CD8-positive, alpha-beta memory T cell (primary cell): Measurements from ENCODE around the gene ECT2L. TPM values are rescaled to one million over a fixed set of nuclear protein-coding genes. Genes with fewer than 3 reads are reported as not detected.

Experiments
- CTCF ChIA-PET: fragments of 350-600 bp; sonication (Branson Sonifier 250); formaldehyde crosslinking; loops from one replicate; lab custom pipeline; 2021; ENCODE audit warnings: antibody characterized with exemption; lab: Charles Lee
- POLR2A ChIA-PET: fragments of 350-600 bp; sonication (Branson Sonifier 250); formaldehyde crosslinking; loops from one replicate; lab custom pipeline; 2021; ENCODE audit warnings: antibody characterized with exemption; lab: Charles Lee
- DNase-seq, 5 donors: peaks; one replicate each; pipeline versions ENCODE4 v3.0.0 to v3.0.0-alpha.2; 2020 to 2022; ENCODE audit warnings: mixed read lengths in 1 of 5
- H3K27ac ChIP-seq: one replicate; pipeline ENCODE4 v1.7.0; 2013; ENCODE audit warnings: low read depth, mild to moderate bottlenecking, low read length, moderate library complexity
- H3K27me3 ChIP-seq: 2 replicates; pipeline ENCODE4 v1.7.0; 2013; ENCODE audit warnings: low read length, mild to moderate bottlenecking; ENCODE audit not compliant: insufficient read depth, poor library complexity, severe bottlenecking
- H3K36me3 ChIP-seq: 2 replicates; pipeline ENCODE4 v1.7.0; 2013; ENCODE audit warnings: mild to moderate bottlenecking, low read length, moderate library complexity; ENCODE audit not compliant: insufficient read depth
- H3K4me1 ChIP-seq: 2 replicates; pipeline ENCODE4 v1.7.0; 2013; ENCODE audit warnings: mild to moderate bottlenecking, low read length, moderate library complexity; ENCODE audit not compliant: insufficient read depth
- H3K4me3 ChIP-seq: 2 replicates; pipeline ENCODE4 v1.7.0; 2013; ENCODE audit warnings: mild to moderate bottlenecking, low read length
- H3K9me3 ChIP-seq: 2 replicates; pipeline ENCODE4 v1.7.0; 2013; ENCODE audit warnings: mild to moderate bottlenecking, low read length
- H3K27ac Mint-ChIP-seq, 8 donors: one replicate each; pipeline ENCODE4 v1.8.0; 2020 to 2021; ENCODE audit warnings: mixed read lengths in 8 of 8, mild to moderate bottlenecking in 6 of 8, inconsistent platforms in 3 of 8, moderate library complexity in 3 of 8
- H3K27me3 Mint-ChIP-seq, 2 donors: one replicate each; pipeline ENCODE4 v1.8.0; 2020 to 2021; ENCODE audit warnings: mixed read lengths in 2 of 2, mild to moderate bottlenecking in 1 of 2, moderate library complexity in 1 of 2
- H3K36me3 Mint-ChIP-seq, 3 donors: one replicate each; pipeline ENCODE4 v1.8.0; 2020 to 2021; ENCODE audit warnings: mixed read lengths in 3 of 3, inconsistent platforms in 1 of 3, mild to moderate bottlenecking in 1 of 3
- H3K4me1 Mint-ChIP-seq, 3 donors: one replicate each; pipeline ENCODE4 v1.8.0; 2020 to 2021; ENCODE audit warnings: mixed read lengths in 3 of 3, inconsistent platforms in 1 of 3, mild to moderate bottlenecking in 1 of 3
- H3K4me3 Mint-ChIP-seq, 7 donors: one replicate each; pipeline ENCODE4 v1.8.0; 2020 to 2021; ENCODE audit warnings: mixed read lengths in 7 of 7, mild to moderate bottlenecking in 6 of 7, moderate library complexity in 4 of 7, inconsistent platforms in 2 of 7
- H3K9me3 Mint-ChIP-seq, 5 donors: one replicate each; pipeline ENCODE4 v1.8.0; 2020 to 2022; ENCODE audit warnings: mixed read lengths in 5 of 5, mild to moderate bottlenecking in 3 of 5, moderate library complexity in 2 of 5, inconsistent platforms in 1 of 5
- polyA plus RNA-seq: library from polyadenylated mRNA; unstranded; fragments of 300-500 nt; fragmentation: Illumina TruSeq; gene quantifications from one replicate; pipeline ENCODE4 v1.2.3, GENCODE V29; 2021
- total RNA-seq, 2 experiments: library from RNA; stranded (reverse); gene quantifications; one replicate each; pipeline ENCODE4 v1.2.3, GENCODE V29; 2021

Gene ECT2L
- total and polyA plus RNA-seq, 3 experiments from 2014 or later = 0.09 TPM; not detected in 2

DNA sequence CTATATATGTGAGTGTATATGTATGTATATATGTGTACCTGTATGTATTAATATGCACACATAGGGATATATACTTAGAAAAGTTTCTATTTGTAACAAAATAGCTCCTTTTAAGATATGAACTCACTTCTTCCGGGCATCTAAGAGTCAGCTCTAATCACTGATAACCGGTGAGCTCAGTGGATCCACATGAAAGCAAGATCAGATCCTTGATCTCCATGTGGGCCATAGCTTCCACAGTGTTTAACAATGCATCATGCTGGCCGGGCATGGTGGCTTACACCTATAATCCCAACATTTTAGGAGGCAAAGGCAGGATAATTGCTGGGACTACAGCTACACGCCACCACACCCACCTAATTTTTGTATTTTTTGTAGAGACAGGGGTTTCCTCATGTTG is 52.6 kb downstream of the ECT2L start:
- Mint-ChIP-seq H3K36me3 (no peaks in the 10 kb centered on the region), H3K27ac (no peak overlapping the region), H3K4me1 (no peaks in the 10 kb centered on the region), H3K4me3 (no peak overlapping the region), H3K9me3 (no peaks in the 10 kb centered on the region), H3K27me3 (peaks cover 2 to 8% of the 10 kb centered on the region in 2 donors)
- Histone ChIP-seq H3K27me3 (no peaks in the 10 kb centered on the region), H3K4me1 (no peaks in the 10 kb centered on the region), H3K4me3 (no peak overlapping the region), H3K9me3 (no peaks in the 10 kb centered on the region), H3K36me3 (no peaks in the 10 kb centered on the region), H3K27ac (no peak overlapping the region)
- no peak for DNase-seq
- CTCF ChIA-PET = no interaction called here
- POLR2A ChIA-PET = no interaction called here

DNA sequence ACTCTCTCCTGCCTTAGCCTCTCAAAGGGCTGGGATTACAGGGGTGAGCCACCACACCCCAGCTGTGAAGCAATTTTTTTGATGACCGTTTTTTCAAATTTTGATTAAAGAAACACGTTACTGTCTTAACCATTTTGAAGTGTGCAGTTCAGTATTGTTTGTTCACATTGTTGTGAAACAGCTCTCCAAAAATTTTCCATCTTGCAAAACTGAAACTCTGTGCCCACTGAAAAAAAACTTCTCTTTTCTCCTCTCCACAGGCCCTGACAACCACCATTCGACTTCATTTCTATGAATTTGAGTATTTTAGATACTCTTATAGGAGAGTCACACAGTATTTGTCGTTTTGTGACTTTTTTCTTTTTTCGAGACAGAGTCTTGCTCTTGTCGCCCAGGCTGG is 53.9 kb downstream of the ECT2L start:
- no peak overlapping the region for H3K27ac Mint-ChIP-seq
- H3K27me3 Mint-ChIP-seq = peaks cover 2 to 11% of the 10 kb centered on the region in 2 donors
- no peaks in the 10 kb centered on the region for H3K36me3 ChIP-seq
- H3K27ac ChIP-seq = no peak overlapping the region
- DNase-seq = no peak
- no peak overlapping the region for H3K4me3 Mint-ChIP-seq
- H3K27me3 ChIP-seq = no peaks in the 10 kb centered on the region
- no peaks in the 10 kb centered on the region for H3K4me1 Mint-ChIP-seq
- H3K9me3 ChIP-seq = no peaks in the 10 kb centered on the region
- H3K36me3 Mint-ChIP-seq = no peaks in the 10 kb centered on the region
- no peaks in the 10 kb centered on the region for H3K9me3 Mint-ChIP-seq
- POLR2A ChIA-PET = no interaction called here
- CTCF ChIA-PET = no interaction called here
- no peaks in the 10 kb centered on the region for H3K4me1 ChIP-seq
- no peak overlapping the region for H3K4me3 ChIP-seq

DNA sequence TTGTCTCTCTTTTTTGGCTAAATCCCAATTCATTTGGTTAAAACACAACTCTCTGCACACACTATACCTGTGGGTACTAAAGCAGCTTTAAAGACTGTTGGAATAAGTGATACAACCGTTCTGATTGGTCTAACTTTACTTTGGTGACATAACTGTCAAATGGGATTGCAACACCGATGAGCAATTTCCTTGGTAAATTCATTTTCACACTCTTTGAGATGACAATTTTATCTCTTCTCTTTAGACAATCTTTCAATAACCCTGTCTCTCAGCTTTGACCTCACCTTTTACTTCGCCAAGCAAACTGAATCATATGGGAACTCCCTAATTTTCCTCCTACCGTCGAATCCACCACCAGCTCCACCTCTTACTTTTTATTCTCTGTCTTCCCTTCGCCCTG is 60.8 kb downstream of the ECT2L start:
- Histone ChIP-seq H3K4me3 (no peak overlapping the region), H3K9me3 (no peaks in the 10 kb centered on the region), H3K27ac (no peak overlapping the region), H3K4me1 (no peaks in the 10 kb centered on the region), H3K27me3 (no peaks in the 10 kb centered on the region), H3K36me3 (no peaks in the 10 kb centered on the region)
- ChIA-PET POLR2A (no interaction called here), CTCF (no interaction called here)
- no peak overlapping the region for H3K4me3 Mint-ChIP-seq
- DNase-seq = no peak
- no peak overlapping the region for H3K27ac Mint-ChIP-seq
- H3K36me3 Mint-ChIP-seq = peaks cover 0 to 5% (median 0%) of the 10 kb centered on the region in 3 donors
- peaks cover 7 to 31% of the 10 kb centered on the region in 2 donors for H3K27me3 Mint-ChIP-seq
- no peaks in the 10 kb centered on the region for H3K4me1 Mint-ChIP-seq
- no peaks in the 10 kb centered on the region for H3K9me3 Mint-ChIP-seq

DNA sequence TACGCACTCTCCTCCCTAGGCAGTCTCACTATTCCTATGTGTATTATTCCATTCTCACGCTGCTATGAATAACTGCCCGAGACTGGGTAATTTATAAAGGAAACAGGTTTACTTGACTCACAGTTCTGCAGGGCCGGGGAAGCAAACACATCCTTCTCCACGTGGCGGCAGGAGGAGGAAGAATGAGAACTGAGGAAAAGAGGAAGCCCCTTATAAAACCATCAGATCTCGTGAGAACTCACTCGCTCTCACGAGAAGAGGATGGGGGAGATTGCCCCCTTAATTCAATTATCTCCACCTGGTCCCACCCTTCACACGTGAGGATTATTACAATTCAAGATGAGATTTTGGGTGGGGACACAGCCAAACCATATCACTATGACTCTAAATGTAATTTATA is 61.9 kb downstream of the ECT2L start:
- Histone ChIP-seq H3K36me3 (no peaks in the 10 kb centered on the region), H3K27me3 (no peaks in the 10 kb centered on the region), H3K27ac (no peak overlapping the region), H3K4me1 (no peaks in the 10 kb centered on the region), H3K9me3 (no peaks in the 10 kb centered on the region), H3K4me3 (no peak overlapping the region)
- Mint-ChIP-seq H3K27ac (no peak overlapping the region), H3K9me3 (no peaks in the 10 kb centered on the region), H3K4me1 (no peaks in the 10 kb centered on the region), H3K36me3 (peaks cover 0 to 5% (median 0%) of the 10 kb centered on the region in 3 donors), H3K27me3 (peaks cover 7 to 31% of the 10 kb centered on the region in 2 donors), H3K4me3 (no peak overlapping the region)
- CTCF ChIA-PET = no interaction called here
- POLR2A ChIA-PET = no interaction called here
- DNase-seq = no peak

DNA sequence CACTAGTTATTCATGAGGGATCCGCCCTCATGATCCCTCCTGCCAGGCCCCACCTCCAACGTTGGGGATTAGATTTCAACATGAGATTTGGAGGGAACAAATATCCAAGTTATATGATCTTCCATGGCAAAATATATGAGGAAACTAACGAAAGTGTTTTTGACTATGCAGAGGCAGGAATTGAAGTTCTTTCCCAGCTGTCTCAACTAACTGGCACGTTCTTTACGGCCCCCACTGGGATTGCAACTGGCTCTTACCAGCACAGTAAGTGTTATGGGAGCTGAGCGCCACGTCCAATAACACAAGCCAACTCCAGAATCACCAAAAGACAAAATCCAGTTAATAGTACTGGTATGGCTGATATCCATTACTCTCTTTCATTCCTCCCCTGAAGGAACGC is 66.6 kb downstream of the ECT2L start:
- H3K36me3 Mint-ChIP-seq = peaks cover 0 to 5% (median 0%) of the 10 kb centered on the region in 3 donors
- no peaks in the 10 kb centered on the region for H3K9me3 ChIP-seq
- H3K27me3 Mint-ChIP-seq = peaks cover 5 to 31% of the 10 kb centered on the region in 2 donors
- H3K36me3 ChIP-seq = no peaks in the 10 kb centered on the region
- H3K4me3 Mint-ChIP-seq = no peak overlapping the region
- POLR2A ChIA-PET = no interaction called here
- no peaks in the 10 kb centered on the region for H3K9me3 Mint-ChIP-seq
- H3K27ac Mint-ChIP-seq = no peak overlapping the region
- H3K27me3 ChIP-seq = no peaks in the 10 kb centered on the region
- DNase-seq = no peak
- H3K4me3 ChIP-seq = no peak overlapping the region
- no peaks in the 10 kb centered on the region for H3K4me1 ChIP-seq
- CTCF ChIA-PET = no interaction called here
- no peak overlapping the region for H3K27ac ChIP-seq
- H3K4me1 Mint-ChIP-seq = no peaks in the 10 kb centered on the region

DNA sequence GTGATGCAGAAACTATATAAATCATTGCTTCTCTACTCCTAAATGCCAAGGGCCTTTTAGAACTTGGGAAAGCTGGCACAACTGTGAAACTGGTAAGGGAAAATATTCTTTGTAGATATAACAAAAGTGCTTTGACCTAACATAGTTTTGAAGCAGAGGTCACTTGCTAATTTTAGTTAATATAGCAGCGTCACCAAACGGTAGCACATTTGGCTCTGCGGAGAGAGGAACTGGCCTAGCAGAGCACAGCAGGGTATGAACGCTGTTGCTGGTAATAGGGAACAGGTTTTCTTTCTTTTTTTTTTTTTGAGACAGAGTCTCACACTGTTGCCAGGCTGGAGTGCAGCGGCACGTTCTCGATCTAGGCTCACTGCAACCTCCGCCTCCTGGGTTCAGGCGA is 67.4 kb downstream of the ECT2L start:
- ChIA-PET POLR2A (no interaction called here), CTCF (no interaction called here)
- Mint-ChIP-seq H3K27me3 (peaks cover 3 to 31% of the 10 kb centered on the region in 2 donors), H3K4me3 (no peak overlapping the region), H3K4me1 (no peaks in the 10 kb centered on the region), H3K27ac (no peak overlapping the region), H3K9me3 (no peaks in the 10 kb centered on the region), H3K36me3 (peaks cover 0 to 5% (median 0%) of the 10 kb centered on the region in 3 donors)
- H3K27me3 ChIP-seq = no peaks in the 10 kb centered on the region
- no peaks in the 10 kb centered on the region for H3K36me3 ChIP-seq
- no peaks in the 10 kb centered on the region for H3K4me1 ChIP-seq
- no peak for DNase-seq
- H3K4me3 ChIP-seq = no peak overlapping the region
- no peak overlapping the region for H3K27ac ChIP-seq
- H3K9me3 ChIP-seq = no peaks in the 10 kb centered on the region

DNA sequence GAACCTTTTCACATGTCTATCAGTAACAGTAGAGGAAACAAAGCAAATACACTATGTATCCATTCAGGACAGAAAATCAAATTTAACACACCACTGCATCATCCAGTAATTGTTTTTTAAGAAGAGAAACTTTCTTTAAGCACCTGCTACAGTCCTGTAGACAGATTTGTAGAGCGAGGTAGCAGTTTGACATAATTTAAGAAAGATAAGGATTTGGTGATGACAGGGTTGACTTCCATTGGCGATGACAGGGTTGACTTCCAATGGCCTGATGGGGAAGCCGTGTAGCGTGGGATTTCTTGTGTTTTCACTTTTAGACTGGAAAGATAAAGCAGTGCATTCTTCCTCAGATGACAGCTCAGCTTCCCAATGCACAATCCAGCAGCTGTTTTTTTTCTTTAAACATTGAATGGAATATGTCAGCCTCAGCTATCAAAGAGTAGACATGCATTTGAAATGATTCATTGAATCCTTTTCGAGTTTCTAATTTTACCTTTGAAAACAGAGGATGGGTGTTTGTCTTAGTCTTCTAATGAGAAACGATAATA is 68.5 kb downstream of the ECT2L start:
- no peaks in the 10 kb centered on the region for H3K36me3 ChIP-seq
- no peak for DNase-seq
- Mint-ChIP-seq H3K4me3 (no peak overlapping the region), H3K9me3 (no peaks in the 10 kb centered on the region), H3K4me1 (no peaks in the 10 kb centered on the region), H3K27me3 (peaks cover 3 to 35% of the 10 kb centered on the region in 2 donors), H3K36me3 (no peaks in the 10 kb centered on the region), H3K27ac (no peak overlapping the region)
- H3K4me1 ChIP-seq = no peaks in the 10 kb centered on the region
- H3K4me3 ChIP-seq = no peak overlapping the region
- ChIA-PET POLR2A (no interaction called here), CTCF (no interaction called here)
- no peaks in the 10 kb centered on the region for H3K27me3 ChIP-seq
- H3K27ac ChIP-seq = no peak overlapping the region
- H3K9me3 ChIP-seq = no peaks in the 10 kb centered on the region

DNA sequence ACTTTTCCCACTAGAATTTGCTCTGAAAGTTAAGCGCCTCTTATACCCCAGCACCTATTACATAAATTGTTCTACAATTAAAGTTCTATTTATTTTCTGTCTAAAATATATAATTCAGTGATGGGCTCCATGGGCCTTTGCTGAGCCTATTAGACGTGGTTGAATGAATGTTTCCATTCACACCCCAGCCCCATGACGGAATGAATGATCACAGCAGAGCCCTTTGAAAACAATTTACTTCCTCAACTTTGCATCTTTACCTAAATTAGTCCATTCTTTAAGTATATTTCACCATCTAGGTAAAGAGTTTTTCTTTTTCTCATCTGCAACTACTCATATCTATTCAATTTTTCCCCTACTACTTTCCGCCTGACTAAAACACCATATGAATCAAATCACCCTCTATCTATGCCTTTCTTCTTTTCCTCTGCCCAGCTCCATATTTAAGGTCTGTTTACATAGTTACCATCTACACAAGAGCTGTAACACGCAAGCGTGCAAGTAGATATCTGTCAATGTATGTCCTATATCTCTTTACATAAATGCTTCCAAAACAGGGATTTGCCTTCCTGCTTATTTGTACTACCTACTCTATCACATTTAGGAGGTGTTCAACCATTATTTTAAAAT is 69.7 kb downstream of the ECT2L start:
- Mint-ChIP-seq H3K27ac (no peak overlapping the region), H3K36me3 (no peaks in the 10 kb centered on the region), H3K4me3 (no peak overlapping the region), H3K27me3 (peaks cover 5 to 38% of the 10 kb centered on the region in 2 donors), H3K4me1 (no peaks in the 10 kb centered on the region), H3K9me3 (no peaks in the 10 kb centered on the region)
- Histone ChIP-seq H3K4me3 (no peak overlapping the region), H3K9me3 (no peaks in the 10 kb centered on the region), H3K27ac (no peak overlapping the region), H3K4me1 (no peaks in the 10 kb centered on the region), H3K27me3 (no peaks in the 10 kb centered on the region), H3K36me3 (no peaks in the 10 kb centered on the region)
- ChIA-PET CTCF (no interaction called here), POLR2A (no interaction called here)
- no peak for DNase-seq
